GM18498 (cell line): ENCODE data around the gene MAP3K10.
"Not testable (repeated sequence)": the region's sequence is repeated elsewhere in the genome, so short reads cannot be mapped to it uniquely, and the experiment has no call there.

ENCODE experiments used
- ATAC-seq: cut with Tn5 transposase; IDR thresholded peaks from one replicate; pipeline ENCODE4 v1.9.1; 2021; ENCODE audit warnings: mild to moderate bottlenecking, moderate library complexity; ENCODE audit not compliant: unreplicated experiment

The MAP3K10 gene

GRCh38 chr19:40216777-40217026 lies 25.5 kb downstream of the MAP3K10 start:
- no peak for ATAC-seq

GRCh38 chr19:40217027-40217810 lies 26.0 kb downstream of the MAP3K10 start:
- no peak for ATAC-seq

DNA sequence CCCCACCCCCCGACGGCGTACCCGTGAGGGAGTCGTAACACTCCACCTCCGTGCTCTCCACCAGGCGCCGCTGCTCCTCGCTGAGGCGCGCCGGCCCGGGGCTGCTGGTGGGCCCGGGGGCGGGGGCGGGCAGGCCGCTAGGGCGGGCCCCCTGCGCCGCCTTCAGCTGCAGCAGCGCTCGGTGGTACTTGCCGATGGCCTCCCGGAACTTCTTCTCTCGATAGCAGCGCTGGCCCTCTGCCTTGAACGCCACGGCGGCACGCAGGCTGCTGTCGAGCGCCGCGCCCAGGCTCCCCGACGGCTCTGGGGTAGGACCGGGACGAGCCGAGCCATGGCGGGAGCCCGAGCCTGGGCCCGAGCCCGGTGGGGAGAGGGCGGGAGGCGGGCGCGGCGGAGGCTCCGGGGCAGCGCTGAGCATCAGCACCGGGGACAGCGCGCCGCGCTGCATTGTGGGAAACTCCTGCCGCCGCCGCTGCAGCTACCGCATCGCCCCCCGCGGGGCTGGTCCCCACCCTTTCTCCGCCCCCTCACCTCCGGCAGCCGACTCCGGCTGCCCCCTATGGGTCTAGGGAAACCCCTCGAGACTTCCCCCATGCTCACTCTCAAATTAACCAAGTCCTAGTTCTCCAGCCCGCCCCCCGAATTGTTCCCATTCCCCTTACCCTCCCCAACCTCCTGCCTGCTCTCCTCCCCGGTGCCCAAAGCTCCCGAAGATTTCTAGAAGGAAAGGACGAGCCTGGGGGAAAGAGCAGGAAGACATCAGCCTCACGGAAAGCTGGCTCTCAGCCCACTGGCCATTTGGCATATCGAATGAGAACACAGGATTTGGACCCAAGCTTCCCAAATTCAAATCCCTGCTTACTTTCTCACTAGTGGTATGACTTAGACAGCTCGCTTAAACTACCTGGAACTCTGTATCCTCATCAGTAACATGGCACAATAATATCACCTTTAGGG lies 27.0 kb downstream of the MAP3K10 start, which contains the start of gene TTC9B:
TSS of gene TTC9B (minus strand) at position 451 of the 957 bp plus-strand sequence. CDS start at position 448, 3 bp downstream.
- ATAC-seq: no peak

DNA sequence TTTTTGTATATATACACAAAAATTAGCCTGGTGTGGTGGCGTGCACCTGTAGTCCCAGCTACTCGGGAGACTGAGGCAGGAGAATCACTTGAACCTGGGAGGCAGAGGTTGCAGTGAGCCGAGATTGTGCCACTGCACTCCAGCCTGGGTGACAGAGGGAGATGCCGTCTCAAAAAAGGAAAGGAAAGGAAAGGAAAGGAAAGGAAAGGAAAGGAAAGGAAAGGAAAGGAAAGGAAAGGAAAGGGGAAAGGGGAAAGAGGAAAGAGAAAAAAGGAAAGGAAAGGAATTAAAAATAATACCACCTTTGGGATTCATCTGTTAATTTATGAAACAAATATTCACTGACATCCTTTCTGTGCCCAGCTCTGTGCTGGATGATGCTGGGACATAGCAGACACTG lies 27.8 kb downstream of the MAP3K10 start:
- ATAC-seq: not testable (repeated sequence)

DNA sequence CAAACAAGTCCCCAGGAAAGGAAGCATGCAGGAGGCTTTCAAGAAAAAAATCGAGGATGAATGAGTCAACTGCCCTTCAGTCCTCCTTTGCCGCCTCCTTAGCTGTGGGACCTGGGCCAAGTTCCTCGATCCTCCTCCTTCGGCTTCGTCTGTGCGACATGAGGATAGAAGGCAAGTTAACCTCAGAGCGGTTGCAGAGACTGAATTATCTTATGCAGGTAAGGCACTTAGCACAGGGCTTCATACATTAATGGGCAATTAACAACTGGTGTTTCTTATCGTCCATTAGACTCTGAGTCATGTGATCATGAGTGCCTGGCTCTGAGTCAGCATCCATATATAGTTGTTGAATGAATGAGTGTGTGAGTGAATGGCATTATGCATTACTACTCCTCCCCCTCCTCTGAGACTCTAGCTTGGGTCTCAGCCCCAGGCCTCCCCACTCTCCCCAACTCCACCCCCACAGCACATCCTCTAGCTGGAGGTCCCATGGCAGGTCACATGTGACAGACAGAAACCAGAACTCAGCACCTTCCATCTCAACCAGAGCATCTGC lies 28.6 kb downstream of the MAP3K10 start:
- ATAC-seq: no peak

DNA sequence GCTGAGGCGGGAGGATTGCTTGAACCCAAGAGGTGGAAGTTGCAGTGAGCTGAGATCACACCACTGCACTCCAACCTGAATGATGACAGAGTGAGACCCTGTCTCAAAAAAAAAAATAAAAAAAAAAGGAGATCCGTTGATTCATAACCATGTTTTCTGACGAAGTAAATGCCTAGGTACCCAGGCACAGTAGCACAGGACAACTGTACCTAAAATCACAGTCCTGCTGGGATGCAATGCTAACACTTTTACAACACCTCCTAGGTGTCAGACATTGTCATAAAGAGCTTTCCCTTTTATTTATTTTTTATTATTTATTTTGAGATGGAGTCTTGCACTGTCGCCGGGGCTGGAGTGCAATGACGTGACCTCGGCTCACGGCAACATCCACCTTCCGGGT lies 29.4 kb downstream of the MAP3K10 start:
- ATAC-seq: no peak

DNA sequence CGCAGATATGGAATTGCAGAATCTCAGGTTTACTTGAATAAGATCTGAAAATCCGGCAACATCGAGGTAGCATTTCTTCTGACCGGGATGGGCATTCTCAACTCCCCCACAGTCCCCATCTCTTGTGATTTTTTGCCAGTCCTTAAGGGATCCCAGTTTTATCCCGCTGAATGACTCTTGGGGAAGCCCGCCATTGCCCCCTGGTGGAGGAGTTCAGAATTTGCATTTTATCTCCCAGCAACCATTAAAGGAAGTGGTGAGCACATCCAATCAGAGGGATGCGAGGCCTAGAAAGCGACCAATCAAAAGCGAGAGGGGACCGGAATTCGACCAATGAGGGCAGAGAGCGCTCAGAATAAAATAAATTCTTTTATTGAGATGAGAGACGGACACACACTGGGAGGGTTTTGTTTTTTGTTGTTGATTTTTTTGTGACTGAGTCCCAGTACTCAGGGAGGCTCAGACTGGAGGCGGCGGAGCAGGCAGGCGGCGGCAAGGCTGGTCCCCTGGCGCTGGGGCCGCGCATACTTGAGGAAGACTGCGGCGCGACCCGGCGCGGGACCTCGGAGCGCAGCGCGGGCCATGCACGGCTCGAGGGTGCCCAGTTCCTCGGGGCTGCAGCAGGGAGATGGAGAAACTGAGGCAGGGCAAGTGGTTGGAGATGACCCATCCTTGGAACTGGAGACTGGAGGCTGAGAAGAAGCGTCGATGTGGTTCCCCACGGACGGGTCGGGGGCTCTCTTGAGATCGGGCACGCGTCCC lies 30.8 kb downstream of the MAP3K10 start:
- no peak for ATAC-seq

DNA sequence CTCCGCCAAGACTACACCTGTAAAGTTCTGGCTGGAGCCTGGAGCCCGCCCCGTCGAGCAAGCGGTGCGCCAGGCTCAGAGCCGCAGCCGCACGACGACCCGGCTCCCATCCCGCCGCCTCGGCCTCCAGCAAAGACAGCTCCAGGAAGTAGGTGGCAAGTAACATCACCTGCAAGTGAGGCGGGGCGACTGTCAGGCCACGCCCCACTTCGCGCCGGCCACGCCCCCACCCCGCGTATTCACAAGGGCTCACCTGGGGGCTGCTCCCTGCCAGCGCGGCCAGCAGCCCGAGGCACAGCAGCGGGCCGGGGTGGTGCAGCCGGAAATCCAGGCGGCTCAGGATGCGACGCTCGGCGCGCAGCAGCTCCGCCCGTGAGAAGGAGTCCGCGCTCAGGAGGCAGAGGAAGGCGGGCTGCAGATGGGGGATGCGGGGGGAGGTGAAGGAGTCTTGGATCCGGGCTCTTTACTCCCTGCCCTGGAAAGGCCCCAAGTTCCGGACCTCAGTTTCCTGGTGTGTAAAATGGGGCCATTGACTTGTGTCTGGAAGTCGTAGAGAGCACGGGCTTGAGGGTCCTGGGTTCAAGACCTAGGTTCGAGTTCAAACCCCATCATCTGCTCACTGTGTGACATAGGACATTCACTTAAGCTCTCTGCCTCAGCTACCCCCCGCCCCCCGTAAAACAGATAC lies 32.1 kb downstream of the MAP3K10 start:
- no peak for ATAC-seq

DNA sequence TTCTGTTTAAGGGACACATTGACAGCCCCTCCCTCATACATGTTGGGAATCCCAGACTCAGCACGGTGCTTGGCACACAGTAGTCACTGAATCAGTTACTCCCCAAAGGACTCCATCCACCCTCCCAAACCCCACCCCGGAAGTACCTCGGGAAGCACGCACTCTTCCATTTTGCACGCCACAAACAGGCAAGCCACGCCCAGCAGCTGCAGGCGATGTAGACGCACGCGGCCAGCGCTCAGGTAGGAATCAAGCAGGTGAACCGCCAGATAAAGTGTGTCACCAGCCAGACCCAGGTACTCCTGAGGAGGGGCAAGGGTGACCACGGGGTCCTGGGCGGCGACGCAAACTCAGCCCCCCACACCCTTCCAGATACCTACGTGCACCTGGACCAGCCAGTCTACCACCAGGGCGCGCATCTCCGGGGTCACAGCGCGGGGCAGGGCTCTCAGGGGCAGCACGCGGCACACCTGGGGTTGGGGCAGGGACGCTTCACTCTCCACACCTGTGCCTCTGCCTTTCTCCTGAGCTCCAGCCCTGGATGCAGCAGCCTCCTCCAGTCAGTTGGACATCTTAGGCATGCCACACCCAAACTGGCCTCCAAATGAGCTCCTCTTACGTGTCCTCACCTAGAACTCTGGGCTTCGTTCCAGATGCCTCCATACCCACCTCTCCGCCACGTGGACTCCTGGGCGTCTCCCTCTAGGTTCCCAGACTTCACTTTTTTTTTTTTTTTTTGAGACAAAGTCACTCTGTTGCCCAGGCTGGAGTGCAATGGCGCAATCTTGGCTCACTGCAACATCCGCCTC lies 33.3 kb downstream of the MAP3K10 start:
- no peak for ATAC-seq

DNA sequence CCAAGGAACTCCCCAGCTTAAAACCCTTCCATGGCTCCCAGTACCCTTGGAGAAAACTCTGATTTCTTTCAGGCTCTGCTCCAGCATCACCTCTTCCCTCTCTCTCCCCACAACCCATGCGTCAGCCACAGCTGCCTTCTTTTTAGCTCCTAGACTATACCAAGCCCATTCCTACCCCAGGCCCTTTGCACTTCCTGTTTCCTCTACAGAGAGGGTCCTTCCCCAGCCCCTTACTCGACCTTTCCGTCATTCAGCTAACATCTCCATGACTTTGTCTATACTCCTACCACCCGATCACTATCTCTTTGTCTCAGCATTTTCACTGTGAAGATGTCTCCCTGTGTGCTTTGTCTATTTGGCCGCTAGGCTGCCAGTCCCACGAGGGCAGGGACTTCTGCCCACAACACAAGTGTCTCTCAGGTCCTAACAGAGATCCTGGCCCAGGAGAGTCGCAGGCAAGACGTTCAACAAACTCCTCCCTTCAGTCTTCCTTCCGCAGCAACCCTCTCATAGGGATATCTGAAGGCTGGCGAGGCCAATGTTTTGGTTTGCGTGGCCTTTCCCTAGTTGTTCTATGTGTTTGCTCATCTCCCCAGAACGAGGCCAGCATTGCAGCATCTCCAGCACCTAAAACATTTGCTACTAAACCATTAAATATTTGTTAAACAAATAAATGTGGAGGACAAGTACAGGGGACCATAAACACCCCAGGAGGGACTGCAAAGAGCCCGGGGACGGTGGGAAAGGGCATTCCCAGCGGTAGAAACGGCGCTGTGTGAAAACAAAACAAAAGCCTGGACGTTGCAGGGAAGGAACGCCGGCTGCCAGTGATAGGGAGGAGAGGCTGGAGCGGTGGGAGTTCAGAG lies 34.4 kb downstream of the MAP3K10 start:
- ATAC-seq: no peak

DNA sequence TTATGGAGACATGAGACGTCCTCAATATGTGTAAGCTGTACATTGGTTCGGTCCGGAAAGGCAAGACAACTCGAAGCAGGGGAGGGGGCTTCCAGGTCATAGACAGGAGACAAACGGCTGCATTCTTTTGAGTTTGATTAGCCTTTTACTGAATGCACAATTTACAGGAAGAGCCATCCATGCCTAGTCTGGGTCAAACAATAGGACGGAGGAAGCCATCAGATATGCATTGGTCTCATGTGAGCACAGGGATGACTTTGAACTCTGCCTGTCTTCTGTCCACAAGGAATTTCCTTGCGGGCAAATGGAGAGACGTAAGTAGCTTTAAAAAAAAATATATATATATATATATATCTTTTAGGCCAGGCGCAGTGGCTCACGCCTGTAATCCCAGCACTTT lies 37.1 kb downstream of the MAP3K10 start:
- no peak for ATAC-seq

DNA sequence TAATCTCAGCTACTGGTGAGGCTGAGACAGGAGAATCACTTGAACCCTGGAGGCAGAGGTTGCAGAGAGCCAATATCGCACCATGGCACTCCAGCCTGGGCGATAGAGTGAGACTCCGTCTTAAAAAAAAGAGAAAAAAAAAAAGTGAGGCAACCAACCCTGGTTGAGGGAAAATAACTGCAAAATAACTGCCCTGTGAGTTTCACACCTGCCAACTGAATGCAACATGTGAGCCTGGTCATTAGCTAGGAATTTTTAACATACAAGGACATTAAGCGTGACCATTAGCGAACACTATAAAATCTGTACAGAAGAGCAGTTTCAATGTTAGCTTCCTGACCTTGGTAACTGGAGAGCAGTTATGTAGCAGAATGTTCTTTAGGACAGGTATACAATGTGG lies 37.6 kb downstream of the MAP3K10 start:
- no peak for ATAC-seq

- no peak for ATAC-seq
These were observed 38.3 kb downstream of the MAP3K10 start for GRCh38 chr19:40229484-40229883.

DNA sequence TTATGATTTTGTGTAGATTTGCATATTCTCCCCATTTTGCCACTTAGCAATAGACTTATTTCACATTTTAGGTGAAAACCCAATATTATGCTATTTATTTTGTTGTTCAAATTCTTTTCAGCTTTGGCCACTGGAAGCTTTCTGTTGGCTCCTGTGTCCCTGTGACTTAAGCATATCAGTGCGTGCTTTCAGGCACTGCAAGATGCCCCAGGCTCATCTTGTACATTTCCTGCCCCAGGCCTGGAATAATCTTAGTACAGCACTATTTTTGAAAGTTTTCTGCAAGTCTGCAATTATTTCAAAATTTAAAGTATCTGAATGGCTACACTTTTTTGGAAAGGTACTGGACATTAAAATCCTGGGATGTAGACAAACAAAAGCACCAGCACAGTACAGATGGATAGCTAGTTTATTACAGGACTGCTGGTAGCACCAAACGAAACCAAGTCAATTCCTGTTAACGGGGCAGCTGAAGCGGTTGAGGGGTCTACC lies 38.7 kb downstream of the MAP3K10 start:
- ATAC-seq: no peak

- ATAC-seq: no peak
These were observed 39.8 kb downstream of the MAP3K10 start for GRCh38 chr19:40231057-40231456.

DNA sequence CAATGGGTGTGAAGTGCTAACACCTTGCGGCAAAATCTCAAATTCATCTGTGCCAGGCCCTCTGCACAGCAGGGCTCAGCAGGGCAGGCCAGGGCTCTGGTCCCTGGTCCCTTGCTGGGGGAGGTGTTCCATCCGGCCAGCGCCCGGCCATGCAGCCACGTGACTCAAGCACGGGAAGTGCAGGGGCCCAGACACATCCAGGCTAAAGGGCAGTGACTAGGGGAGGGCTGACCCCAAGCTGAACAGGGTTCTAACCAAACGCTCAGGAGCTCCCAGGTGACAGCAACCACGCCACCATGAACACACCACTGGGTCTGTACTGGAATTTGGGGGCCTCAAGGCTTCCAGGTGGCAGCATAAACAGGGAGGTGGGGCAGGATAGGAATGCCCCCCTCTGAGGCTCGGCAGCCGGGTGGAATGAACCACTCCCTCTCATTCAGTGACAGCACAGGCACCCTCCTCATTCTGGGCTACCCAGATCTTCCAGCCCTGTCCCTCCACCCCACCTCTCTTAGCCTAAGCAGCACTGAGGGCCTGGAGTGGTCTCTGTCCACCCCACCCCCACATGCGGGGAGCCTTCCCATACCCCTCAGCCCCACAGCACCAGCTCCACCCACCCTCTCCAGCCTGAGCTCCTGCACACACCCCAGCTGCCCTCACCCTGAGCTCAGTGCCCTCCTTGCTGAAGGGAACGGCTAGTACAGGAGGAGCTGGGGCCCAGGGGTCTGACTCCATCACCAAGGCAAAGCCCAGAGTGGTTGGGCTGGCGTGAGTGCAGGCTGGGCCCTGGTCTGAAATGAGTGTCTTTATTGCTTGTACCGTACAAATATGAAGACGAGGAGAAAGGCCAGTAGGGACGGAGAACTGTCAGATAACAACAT lies 40.6 kb downstream of the MAP3K10 start:
- ATAC-seq: no peak

- no peak for ATAC-seq
These were observed 41.3 kb downstream of the MAP3K10 start for GRCh38 chr19:40232479-40232878.
